GM13976 (cell line): ENCODE measurements around the gene SGSM2.

Experiments used
- DNase-seq: peaks from one replicate; pipeline ENCODE4 v3.0.0; 2012; ENCODE audit warnings: low spot score
- in situ Hi-C: fragments of 300-500 bp; cut with MboI; formaldehyde crosslinking; loops from one replicate; pipeline ENCODE4 v1.12.0; 2022; ENCODE audit warnings: low sequenced_read_pairs, mixed read lengths, inconsistent platforms; ENCODE audit not compliant: unreplicated experiment
- TF ChIP-seq, protein P1 (sequence below): IDR thresholded peaks from 2 replicates; pipeline ENCODE4 v1.5.1; 2012; ENCODE audit warnings: borderline replicate concordance, mild to moderate bottlenecking; ENCODE audit not compliant: insufficient read depth; ENCODE audit errors: extremely low read depth, missing control alignments, control extremely low read depth

The SGSM2 gene

DNA sequence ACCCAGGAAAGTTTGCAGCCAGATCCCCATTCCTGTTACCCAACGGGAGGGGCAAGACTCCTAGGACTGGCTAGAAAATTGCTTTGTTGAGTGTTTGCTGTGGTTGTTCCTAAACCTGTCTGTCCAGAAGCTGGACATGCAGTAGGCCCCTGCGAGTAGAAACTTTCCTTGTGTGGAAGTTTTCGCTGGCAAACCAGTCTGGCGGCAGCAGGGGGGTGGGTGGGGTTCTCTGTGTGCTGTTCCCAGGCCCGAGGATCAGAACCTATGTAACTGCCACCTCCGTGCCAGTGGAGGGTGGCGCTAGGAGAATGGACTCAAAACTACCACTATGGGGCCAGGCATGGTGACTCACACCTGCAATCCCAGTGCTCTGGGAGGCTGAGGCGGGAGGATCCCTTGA lies 9.2 kb downstream of the SGSM2 start:
- TF ChIP-seq, protein P1, sequence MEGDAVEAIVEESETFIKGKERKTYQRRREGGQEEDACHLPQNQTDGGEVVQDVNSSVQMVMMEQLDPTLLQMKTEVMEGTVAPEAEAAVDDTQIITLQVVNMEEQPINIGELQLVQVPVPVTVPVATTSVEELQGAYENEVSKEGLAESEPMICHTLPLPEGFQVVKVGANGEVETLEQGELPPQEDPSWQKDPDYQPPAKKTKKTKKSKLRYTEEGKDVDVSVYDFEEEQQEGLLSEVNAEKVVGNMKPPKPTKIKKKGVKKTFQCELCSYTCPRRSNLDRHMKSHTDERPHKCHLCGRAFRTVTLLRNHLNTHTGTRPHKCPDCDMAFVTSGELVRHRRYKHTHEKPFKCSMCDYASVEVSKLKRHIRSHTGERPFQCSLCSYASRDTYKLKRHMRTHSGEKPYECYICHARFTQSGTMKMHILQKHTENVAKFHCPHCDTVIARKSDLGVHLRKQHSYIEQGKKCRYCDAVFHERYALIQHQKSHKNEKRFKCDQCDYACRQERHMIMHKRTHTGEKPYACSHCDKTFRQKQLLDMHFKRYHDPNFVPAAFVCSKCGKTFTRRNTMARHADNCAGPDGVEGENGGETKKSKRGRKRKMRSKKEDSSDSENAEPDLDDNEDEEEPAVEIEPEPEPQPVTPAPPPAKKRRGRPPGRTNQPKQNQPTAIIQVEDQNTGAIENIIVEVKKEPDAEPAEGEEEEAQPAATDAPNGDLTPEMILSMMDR = no peak
- no peak for DNase-seq
- in situ Hi-C loops = no loop called here

DNA sequence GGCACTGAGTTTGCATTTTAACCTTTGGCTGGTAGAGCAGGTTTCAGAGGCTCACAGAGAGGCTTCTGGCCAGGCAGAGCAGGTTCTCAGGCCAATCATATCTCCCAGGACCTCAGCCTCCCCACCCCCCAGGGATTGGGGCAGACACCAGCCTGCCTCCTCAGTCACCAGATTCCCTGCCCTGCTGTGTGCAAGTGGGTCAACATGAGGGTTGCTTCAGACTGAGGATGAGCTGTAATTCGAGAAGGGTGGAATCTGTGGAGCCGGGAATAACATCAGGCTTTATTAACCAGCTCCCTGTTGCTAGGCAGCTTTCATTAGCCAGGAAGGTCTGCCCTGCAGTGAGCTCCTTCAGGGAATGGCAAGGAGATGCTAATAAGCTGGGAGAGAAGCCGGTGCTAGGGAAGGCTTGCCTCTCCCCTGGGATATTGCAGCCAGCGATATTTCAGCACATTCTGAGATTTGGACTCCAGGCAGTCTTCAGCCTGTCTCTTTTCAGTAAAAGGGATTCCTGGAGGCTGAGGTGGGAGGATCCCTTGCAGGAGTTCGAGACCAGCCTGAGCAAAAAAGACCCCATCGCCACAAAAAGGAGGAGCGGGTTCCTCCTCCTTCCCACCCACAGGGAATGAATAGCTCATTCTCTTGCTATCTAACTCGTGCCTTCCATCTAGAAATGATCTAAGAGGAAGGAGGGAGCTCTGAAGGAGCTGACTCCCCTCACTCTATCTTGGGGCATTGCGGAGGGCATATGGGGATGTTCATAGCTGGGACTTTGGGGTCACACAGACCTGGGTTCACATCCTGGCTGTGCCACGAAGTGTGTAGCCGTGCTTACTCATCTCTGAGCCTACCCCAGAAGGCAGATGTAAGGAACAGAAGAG lies 10.7 kb downstream of the SGSM2 start:
- TF ChIP-seq, protein P1 = no peak
- in situ Hi-C loops = no loop called here
- DNase-seq = no peak

DNA sequence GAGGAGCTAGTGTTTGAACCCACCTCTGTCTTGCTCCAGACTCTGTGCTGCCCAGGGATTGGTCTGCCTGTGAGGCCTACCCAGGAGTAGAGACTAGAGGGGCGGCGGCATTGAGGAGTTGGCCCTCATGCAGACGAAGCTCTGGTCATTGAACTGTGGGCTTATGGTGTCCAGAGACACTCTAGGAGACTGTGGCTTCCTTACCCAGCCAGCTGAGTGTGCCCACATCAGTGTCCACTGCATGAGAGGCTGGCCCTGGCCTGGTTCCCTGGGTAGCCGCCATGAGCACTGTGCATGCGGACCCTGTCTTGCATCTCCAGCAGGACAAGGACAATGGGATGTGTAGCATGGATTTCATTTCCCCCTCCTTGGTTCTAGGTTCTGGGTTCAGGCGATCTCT lies 14.0 kb downstream of the SGSM2 start:
- TF ChIP-seq, protein P1 = no peak
- DNase-seq = no peak
- in situ Hi-C loops = no loop called here

DNA sequence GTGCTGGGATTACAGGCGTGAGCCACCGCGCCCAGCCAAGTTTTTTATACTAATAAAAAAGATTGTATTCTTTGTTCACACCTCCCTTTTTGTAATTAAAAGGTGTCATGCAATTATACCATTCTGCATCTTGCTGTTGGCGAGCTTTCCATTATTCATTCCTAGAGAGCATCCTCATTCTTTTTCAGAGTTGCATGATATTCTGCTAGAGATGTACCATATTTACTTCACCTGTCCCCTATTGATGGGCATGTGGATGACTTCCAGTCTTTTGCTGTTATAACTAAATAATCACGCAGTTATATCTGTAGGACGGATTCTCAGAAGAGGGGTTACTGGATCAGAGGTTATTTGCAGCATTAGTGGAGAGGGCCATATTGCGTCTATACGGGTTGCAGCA lies 17.0 kb downstream of the SGSM2 start:
- in situ Hi-C loops = no loop called here
- no peak for DNase-seq
- TF ChIP-seq, protein P1 = no peak

DNA sequence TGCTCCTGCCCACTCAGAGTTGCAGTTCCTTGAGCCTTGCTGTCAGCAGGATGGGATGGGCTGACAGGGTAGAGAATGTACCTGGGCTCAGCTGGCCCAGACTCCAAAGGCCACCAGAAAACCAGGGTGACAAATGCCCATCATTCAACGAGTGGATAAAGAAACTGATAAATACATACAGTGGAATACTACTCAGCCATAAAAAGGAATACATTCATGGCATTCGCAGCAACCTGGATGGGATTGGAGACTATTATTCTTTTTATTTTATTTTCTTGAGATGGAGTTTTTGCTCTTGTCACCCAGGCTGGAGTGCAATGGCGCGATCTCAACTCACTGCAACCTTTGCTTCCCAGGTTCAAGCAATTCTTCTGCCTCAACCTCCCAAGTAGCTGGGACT lies 19.9 kb downstream of the SGSM2 start:
- DNase-seq = no peak
- TF ChIP-seq, protein P1 = no peak
- in situ Hi-C loops = no loop called here

DNA sequence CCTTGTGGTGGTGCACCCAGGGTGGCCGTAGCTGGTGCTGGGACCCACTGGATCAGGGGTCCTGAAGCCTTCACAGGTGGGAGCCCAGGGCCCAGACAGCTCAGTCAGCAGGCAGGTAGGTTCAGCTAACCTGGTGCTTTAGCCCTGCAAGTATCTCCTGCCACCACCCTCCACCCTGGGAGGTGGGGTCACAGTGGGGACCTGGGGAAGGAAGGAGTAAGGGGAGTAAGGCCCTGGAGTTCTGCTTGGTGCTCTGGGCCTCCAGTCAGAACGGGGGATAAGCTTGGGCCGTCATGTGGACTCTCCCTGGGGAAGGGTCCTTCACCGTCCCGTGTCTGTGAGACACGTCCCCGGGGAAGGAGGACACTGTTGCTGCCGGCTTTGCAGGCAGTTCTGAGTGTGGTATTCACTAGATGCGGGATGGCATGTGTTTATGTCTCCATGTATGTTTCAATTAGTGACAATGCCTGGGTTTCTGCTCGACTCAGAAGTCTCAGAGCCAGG lies 20.7 kb downstream of the SGSM2 start:
- in situ Hi-C loops = no loop called here
- TF ChIP-seq, protein P1 = no peak
- no peak for DNase-seq
